Right kidney (tissue), 1 donor: Measurements from ENCODE around the gene LSM7.
A peak's percentile ranks its signal among the peaks of the same experiment; 100 is the strongest.

Source experiments
- DNase-seq: peaks from one replicate; pipeline ENCODE4 v3.0.0-alpha.2; 2016

The LSM7 gene

GRCh38 chr19:2280633-2281264 is 47.6 kb downstream of the LSM7 start:
- no peak for DNase-seq

GRCh38 chr19:2278459-2279158 is 49.8 kb downstream of the LSM7 start:
- no peak for DNase-seq

GRCh38 chr19:2277138-2277537 is 51.2 kb downstream of the LSM7 start:
- DNase-seq, result no peak

- DNase-seq, result no peak
These were observed 51.9 kb downstream of the LSM7 start for GRCh38 chr19:2276429-2276986.

GRCh38 chr19:2275588-2276428 is 52.6 kb downstream of the LSM7 start:
- no peak for DNase-seq

- DNase-seq, result peak; percentile 44
These were observed 53.4 kb downstream of the LSM7 start for GRCh38 chr19:2274931-2275535.

GRCh38 chr19:2274185-2274711 is 54.1 kb downstream of the LSM7 start:
- no peak for DNase-seq

- DNase-seq, result peak; percentile 80
These were observed 54.8 kb downstream of the LSM7 start for GRCh38 chr19:2273356-2274184.
